OCI-LY3 (cell line): ENCODE data around the gene ABCA2.

Experiments
- EZH2phosphoT487 ChIP-seq: fragments of 200-600 bp; shearing (Covaris generic); IDR thresholded peaks from 2 replicates; pipeline ENCODE4 v1.6.1; 2018; ENCODE audit warnings: antibody characterized with exemption, mixed run types, low read depth
- TF ChIP-seq, protein P1 (sequence below): fragments of 200-600, 300-600 bp; sonication (generic); IDR thresholded peaks from 2 replicates; pipeline ENCODE4 v1.5.1; 2014; ENCODE audit warnings: antibody characterized with exemption, low read length, low read depth

DNA sequence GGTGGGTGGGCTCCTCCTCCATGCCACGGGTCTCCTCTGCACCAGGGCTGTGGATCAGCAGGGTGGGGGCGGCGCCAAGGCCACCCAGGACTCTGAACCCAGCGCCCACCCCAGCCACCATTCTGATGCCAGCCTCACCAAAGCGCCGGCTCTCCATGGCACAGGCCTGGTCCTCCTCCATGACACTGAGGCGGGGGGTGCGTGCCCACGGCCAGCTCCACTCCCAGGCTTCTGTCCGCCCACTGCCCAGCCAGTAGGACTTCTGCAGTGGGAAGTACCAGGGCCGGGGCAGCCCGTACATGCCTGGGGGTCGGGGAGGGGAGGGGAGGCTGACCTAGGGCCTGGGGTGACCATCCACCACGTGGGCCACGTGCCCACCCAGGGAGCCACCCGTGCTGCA lies 11.6 kb downstream of the ABCA2 start:
- TF ChIP-seq, protein P1, sequence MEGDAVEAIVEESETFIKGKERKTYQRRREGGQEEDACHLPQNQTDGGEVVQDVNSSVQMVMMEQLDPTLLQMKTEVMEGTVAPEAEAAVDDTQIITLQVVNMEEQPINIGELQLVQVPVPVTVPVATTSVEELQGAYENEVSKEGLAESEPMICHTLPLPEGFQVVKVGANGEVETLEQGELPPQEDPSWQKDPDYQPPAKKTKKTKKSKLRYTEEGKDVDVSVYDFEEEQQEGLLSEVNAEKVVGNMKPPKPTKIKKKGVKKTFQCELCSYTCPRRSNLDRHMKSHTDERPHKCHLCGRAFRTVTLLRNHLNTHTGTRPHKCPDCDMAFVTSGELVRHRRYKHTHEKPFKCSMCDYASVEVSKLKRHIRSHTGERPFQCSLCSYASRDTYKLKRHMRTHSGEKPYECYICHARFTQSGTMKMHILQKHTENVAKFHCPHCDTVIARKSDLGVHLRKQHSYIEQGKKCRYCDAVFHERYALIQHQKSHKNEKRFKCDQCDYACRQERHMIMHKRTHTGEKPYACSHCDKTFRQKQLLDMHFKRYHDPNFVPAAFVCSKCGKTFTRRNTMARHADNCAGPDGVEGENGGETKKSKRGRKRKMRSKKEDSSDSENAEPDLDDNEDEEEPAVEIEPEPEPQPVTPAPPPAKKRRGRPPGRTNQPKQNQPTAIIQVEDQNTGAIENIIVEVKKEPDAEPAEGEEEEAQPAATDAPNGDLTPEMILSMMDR = no peak
- no peak for TF ChIP-seq EZH2phosphoT487
